Measurements from ENCODE around the gene FREM3. TPM values are rescaled to one million over a fixed set of nuclear protein-coding genes. Genes with fewer than 3 reads are reported as not detected.

The FREM3 gene
- total RNA-seq, 1 experiment from 2014 or later = not detected

DNA sequence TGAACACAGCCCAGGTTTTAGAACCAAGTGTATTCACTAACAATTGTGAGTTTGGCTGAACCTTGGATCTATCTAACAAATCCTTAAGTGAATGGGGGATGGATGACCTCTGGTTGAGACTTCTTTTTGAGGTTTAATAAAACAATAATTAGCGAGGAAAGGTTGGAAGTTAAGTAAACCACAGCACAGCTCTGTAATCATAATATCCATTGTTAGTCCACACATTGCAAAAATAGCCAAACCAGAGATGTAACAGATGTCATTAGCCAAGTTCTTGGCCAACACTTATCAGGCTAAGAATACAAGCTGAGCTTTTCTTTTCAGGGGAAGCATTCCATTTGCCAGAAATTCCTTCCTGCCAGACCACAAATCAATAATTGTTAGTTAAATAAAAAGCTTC lies 59.1 kb downstream of the FREM3 start:
- H2BK5ac ChIP-seq (ENCODE audit: insufficient read length, low read length) = no peak overlapping the region
- no peak overlapping the region for H3K4ac ChIP-seq (ENCODE audit: low read depth, low read length)
- Mint-ChIP-seq H3K9me3 (no peaks in the 10 kb centered on the region), H3K27ac (no peak overlapping the region), H3K36me3 (ENCODE audit: insufficient read depth in 1 of 3, low read depth in 3 of 3) (no peaks in the 10 kb centered on the region), H3K4me3 (no peak overlapping the region), H3K27me3 (ENCODE audit: low read depth) (no peaks in the 10 kb centered on the region), H3K4me1 (no peaks in the 10 kb centered on the region)
- WGBS (ENCODE audit: extremely low coverage, insufficient read length, low lambda C conversion rate) = no CpG with 5 or more reads among the region's 1 CpG
- no peaks in the 10 kb centered on the region for H3K23me2 ChIP-seq (ENCODE audit: insufficient read length, low read depth, low read length, poor library complexity, severe bottlenecking)
- H3K56ac ChIP-seq (ENCODE audit: insufficient read length, low read depth, low read length) = no peak overlapping the region
- no peak overlapping the region for H2BK120ac ChIP-seq (ENCODE audit: low read depth, low read length, poor library complexity, severe bottlenecking)
- no peak overlapping the region for H3K9ac ChIP-seq (ENCODE audit: extremely low read depth, insufficient read length, low read length)
- no peak overlapping the region for H3K14ac ChIP-seq (ENCODE audit: insufficient read depth, low read length)
- no peak overlapping the region for H3K18ac ChIP-seq (ENCODE audit: insufficient read length, low read depth, low read length)
- no peak overlapping the region for H2BK15ac ChIP-seq (ENCODE audit: low read depth, low read length)
- H2AK5ac ChIP-seq (ENCODE audit: insufficient read length, low read length) = no peak overlapping the region
- no peak overlapping the region for H4K91ac ChIP-seq (ENCODE audit: insufficient read length, low read depth, low read length)
- H4K20me1 ChIP-seq (ENCODE audit: control insufficient read depth, insufficient read depth, insufficient read length) = no peaks in the 10 kb centered on the region
- no peak overlapping the region for H3K27ac ChIP-seq (ENCODE audit: insufficient read length, low read depth, low read length)
- no peak overlapping the region for H3T11ph ChIP-seq (ENCODE audit: low read length)
- DNase-seq = no peak
- no peak overlapping the region for H4K5ac ChIP-seq (ENCODE audit: insufficient read length, low read depth, low read length)
- no peaks in the 10 kb centered on the region for H3K79me1 ChIP-seq (ENCODE audit: insufficient read depth, low read depth, low read length, poor library complexity, severe bottlenecking)
- no peaks in the 10 kb centered on the region for H3K79me2 ChIP-seq (ENCODE audit: insufficient read depth, low read length)
- no peak overlapping the region for H2BK12ac ChIP-seq (ENCODE audit: insufficient read length, low read depth, low read length)
- H3K27me3 ChIP-seq (ENCODE audit: insufficient read depth, low read length) = no peaks in the 10 kb centered on the region
- no peaks in the 10 kb centered on the region for H3K9me3 ChIP-seq (ENCODE audit: control insufficient read depth, low read depth, low read length)
- H3K4me2 ChIP-seq (ENCODE audit: insufficient read depth, insufficient read length, low read length) = no peak overlapping the region
- TF ChIP-seq, protein P1, sequence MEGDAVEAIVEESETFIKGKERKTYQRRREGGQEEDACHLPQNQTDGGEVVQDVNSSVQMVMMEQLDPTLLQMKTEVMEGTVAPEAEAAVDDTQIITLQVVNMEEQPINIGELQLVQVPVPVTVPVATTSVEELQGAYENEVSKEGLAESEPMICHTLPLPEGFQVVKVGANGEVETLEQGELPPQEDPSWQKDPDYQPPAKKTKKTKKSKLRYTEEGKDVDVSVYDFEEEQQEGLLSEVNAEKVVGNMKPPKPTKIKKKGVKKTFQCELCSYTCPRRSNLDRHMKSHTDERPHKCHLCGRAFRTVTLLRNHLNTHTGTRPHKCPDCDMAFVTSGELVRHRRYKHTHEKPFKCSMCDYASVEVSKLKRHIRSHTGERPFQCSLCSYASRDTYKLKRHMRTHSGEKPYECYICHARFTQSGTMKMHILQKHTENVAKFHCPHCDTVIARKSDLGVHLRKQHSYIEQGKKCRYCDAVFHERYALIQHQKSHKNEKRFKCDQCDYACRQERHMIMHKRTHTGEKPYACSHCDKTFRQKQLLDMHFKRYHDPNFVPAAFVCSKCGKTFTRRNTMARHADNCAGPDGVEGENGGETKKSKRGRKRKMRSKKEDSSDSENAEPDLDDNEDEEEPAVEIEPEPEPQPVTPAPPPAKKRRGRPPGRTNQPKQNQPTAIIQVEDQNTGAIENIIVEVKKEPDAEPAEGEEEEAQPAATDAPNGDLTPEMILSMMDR (conservative IDR thresholded peaks at IDR 0.05) = no peak
- no peak overlapping the region for H4K8ac ChIP-seq (replicated peaks; ENCODE audit: insufficient read length, low read depth, low read length)
- H2BK20ac ChIP-seq (ENCODE audit: low read depth, low read length, poor library complexity, severe bottlenecking) = no peak overlapping the region
- H2AFZ ChIP-seq (ENCODE audit: low read length) = no peak overlapping the region
- no peaks in the 10 kb centered on the region for H3K4me1 ChIP-seq (ENCODE audit: insufficient read depth, low read length)
- no peak overlapping the region for H3K23ac ChIP-seq (ENCODE audit: insufficient read length, low read depth, low read length)

Measured in H9 (cell line).